ENCODE measurements around the gene DIAPH3.

DNA sequence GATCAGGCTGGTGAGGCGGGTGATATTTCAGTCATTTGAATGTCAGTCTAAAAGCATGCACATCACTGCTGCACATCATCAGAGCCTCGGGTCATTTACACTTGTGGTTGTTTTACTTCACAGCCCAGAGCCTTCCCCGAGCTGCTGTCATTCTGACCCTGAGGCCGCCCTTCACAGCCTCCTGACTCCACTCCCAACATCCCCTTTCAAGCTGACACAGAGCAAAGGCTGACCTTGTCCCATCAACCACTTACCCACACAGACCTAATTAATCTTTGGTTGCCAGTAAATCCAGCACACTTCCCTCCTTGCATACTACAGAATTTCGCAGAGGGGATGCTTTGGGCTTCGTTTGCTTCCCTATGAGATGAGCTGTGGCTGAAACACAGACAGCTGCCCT lies 528.1 kb downstream of the DIAPH3 start:
- TF ChIP-seq, protein P1, sequence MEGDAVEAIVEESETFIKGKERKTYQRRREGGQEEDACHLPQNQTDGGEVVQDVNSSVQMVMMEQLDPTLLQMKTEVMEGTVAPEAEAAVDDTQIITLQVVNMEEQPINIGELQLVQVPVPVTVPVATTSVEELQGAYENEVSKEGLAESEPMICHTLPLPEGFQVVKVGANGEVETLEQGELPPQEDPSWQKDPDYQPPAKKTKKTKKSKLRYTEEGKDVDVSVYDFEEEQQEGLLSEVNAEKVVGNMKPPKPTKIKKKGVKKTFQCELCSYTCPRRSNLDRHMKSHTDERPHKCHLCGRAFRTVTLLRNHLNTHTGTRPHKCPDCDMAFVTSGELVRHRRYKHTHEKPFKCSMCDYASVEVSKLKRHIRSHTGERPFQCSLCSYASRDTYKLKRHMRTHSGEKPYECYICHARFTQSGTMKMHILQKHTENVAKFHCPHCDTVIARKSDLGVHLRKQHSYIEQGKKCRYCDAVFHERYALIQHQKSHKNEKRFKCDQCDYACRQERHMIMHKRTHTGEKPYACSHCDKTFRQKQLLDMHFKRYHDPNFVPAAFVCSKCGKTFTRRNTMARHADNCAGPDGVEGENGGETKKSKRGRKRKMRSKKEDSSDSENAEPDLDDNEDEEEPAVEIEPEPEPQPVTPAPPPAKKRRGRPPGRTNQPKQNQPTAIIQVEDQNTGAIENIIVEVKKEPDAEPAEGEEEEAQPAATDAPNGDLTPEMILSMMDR (IDR thresholded peaks at IDR 0.05), result no peak
- no peak for TF ChIP-seq EP300 (IDR thresholded peaks at IDR 0.05; ENCODE audit: borderline replicate concordance in 1 of 2, low read depth in 1 of 2, low read length in 1 of 2)

Data from SK-N-SH (cell line).